Peyer's patch (tissue), 4 donors: ENCODE measurements around the gene ZFR2. TPM values are rescaled to one million over a fixed set of nuclear protein-coding genes. Genes with fewer than 3 reads are reported as not detected.

Source experiments
- DNase-seq, 3 donors: peaks; one replicate each; pipeline ENCODE4 v3.0.0-alpha.2; 2017 to 2019
- H3K27ac ChIP-seq, 4 donors: fragments of 200-600 bp; sonication (generic); one replicate each; pipeline ENCODE4 v1.5.1; 2016 to 2019
- H3K27me3 ChIP-seq, 2 donors: fragments of 200-600 bp; sonication (generic); one replicate each; pipeline ENCODE4 v1.5.1; 2019
- H3K36me3 ChIP-seq, 3 donors: fragments of 200-600 bp; sonication (generic); one replicate each; pipeline ENCODE4 v1.5.1; 2016 to 2019
- H3K4me1 ChIP-seq, 4 donors: fragments of 200-600 bp; sonication (generic); one replicate each; pipeline ENCODE4 v1.5.1; 2016 to 2019
- H3K4me3 ChIP-seq, 4 donors: fragments of 200-600 bp; sonication (generic); 1 replicate in 3 of 4; 2 replicates in 1 of 4; pipeline ENCODE4 v1.5.1; 2016 to 2019; ENCODE audit warnings: mild to moderate bottlenecking in 1 of 4
- H3K9me3 ChIP-seq, 4 donors: fragments of 200-600 bp; sonication (generic); one replicate each; pipeline ENCODE4 v1.5.1; 2016 to 2019; ENCODE audit warnings: mild to moderate bottlenecking in 1 of 4
- CTCF ChIP-seq, 6 experiments: fragments of 450-650 bp in 4 of 6; fragments of 200-600 bp in 2 of 6; sonication (generic) in 1 of 6; IDR thresholded peaks; one replicate each; pipeline ENCODE4 v1.5.1; 2017 to 2019; ENCODE audit warnings: antibody characterized with exemption in 6 of 6, mild to moderate bottlenecking in 3 of 6, moderate library complexity in 1 of 6
- POLR2A ChIP-seq, 2 donors: fragments of 450-650 bp; IDR thresholded peaks; one replicate each; pipeline ENCODE4 v1.5.1; 2017; ENCODE audit warnings: antibody characterized with exemption in 2 of 2, mild to moderate bottlenecking in 2 of 2, moderate library complexity in 2 of 2
- total RNA-seq, 4 donors: library from RNA; depleted of rRNA; stranded (reverse); fragments of >200 nt; gene quantifications; one replicate each; pipeline ENCODE4 v1.1.0, GENCODE V29; 2016

The ZFR2 gene
- not detected for total RNA-seq

- Histone ChIP-seq H3K27ac (no peak within 1 kb of the TSS), H3K4me1 (peaks cover 0 to 7% (median 4%) of the 10 kb centered on the region in 4 donors), H3K9me3 (peaks cover 0 to 10% (median 3%) of the 10 kb centered on the region in 4 donors), H3K36me3 (no peaks in the 10 kb centered on the region), H3K27me3 (peaks cover 0 to 20% of the 10 kb centered on the region in 2 donors), H3K4me3 (peak within 1 kb of the TSS in 1 of 4 donors; percentile 16)
- no peak for DNase-seq
- TF ChIP-seq CTCF (IDR thresholded peaks at IDR 0.05) (no peak), POLR2A (IDR thresholded peaks at IDR 0.05) (no peak)
These were observed at the start of gene ZFR2 for GRCh38 chr19:3868770-3869456. TSS of gene ZFR2 (minus strand) at chr19:3869038. CDS start at chr19:3869017, 21 bp downstream.

- DNase-seq, result no peak
- Histone ChIP-seq H3K9me3 (peaks cover 0 to 4% (median 0%) of the 10 kb centered on the region in 4 donors), H3K36me3 (no peaks in the 10 kb centered on the region), H3K4me3 (no peak overlapping the region), H3K4me1 (no peaks in the 10 kb centered on the region), H3K27ac (no peak overlapping the region), H3K27me3 (no peaks in the 10 kb centered on the region)
- TF ChIP-seq CTCF (IDR thresholded peaks at IDR 0.05), result no peak
- TF ChIP-seq POLR2A (IDR thresholded peaks at IDR 0.05), result no peak
These were observed 47.2 kb upstream of the ZFR2 start for GRCh38 chr19:3916033-3916432.

- Histone ChIP-seq H3K36me3 (no peaks in the 10 kb centered on the region), H3K9me3 (peaks cover 0 to 7% (median 3%) of the 10 kb centered on the region in 4 donors), H3K27me3 (no peaks in the 10 kb centered on the region), H3K4me3 (no peak overlapping the region), H3K4me1 (no peaks in the 10 kb centered on the region), H3K27ac (no peak overlapping the region)
- DNase-seq, result no peak
- TF ChIP-seq POLR2A (IDR thresholded peaks at IDR 0.05) (no peak), CTCF (IDR thresholded peaks at IDR 0.05) (no peak)
These were observed 45.4 kb upstream of the ZFR2 start for GRCh38 chr19:3914199-3914598.

GRCh38 chr19:3910105-3910504 lies 41.3 kb upstream of the ZFR2 start:
- H3K27ac ChIP-seq, result no peak overlapping the region

GRCh38 chr19:3908266-3909054 lies 39.6 kb upstream of the ZFR2 start:
- TF ChIP-seq CTCF (IDR thresholded peaks at IDR 0.05) (no peak), POLR2A (IDR thresholded peaks at IDR 0.05) (no peak)

More at GRCh38 chr19:3910105-3910504, 41.3 kb upstream of the ZFR2 start:
- Histone ChIP-seq H3K4me3 (no peak overlapping the region), H3K27me3 (no peaks in the 10 kb centered on the region), H3K4me1 (no peaks in the 10 kb centered on the region), H3K36me3 (no peaks in the 10 kb centered on the region), H3K9me3 (peaks cover 0 to 7% (median 3%) of the 10 kb centered on the region in 4 donors)
- TF ChIP-seq POLR2A (IDR thresholded peaks at IDR 0.05) (no peak), CTCF (IDR thresholded peaks at IDR 0.05) (no peak)
- DNase-seq, result no peak

More at GRCh38 chr19:3908266-3909054, 39.6 kb upstream of the ZFR2 start:
- H3K36me3 ChIP-seq, result no peaks in the 10 kb centered on the region
- peaks cover 0 to 7% (median 3%) of the 10 kb centered on the region in 4 donors for H3K9me3 ChIP-seq
- H3K4me1 ChIP-seq, result no peaks in the 10 kb centered on the region
- H3K27ac ChIP-seq, result no peak overlapping the region
- DNase-seq, result no peak
- no peak overlapping the region for H3K4me3 ChIP-seq
- no peaks in the 10 kb centered on the region for H3K27me3 ChIP-seq
